RPMI7951 (cell line): ENCODE data around the gene NIBAN1. TPM values are rescaled to one million over a fixed set of nuclear protein-coding genes. Genes with fewer than 3 reads are reported as not detected.
"Not testable (repeated sequence)": the region's sequence is repeated elsewhere in the genome, so short reads cannot be mapped to it uniquely, and the experiment has no call there.

Experiments
- DNase-seq: peaks from one replicate; pipeline ENCODE4 v3.0.0-alpha.2; 2012; ENCODE audit warnings: low read depth
- total RNA-seq: library from RNA; depleted of rRNA; stranded (reverse); fragments of >200 nt; shearing (Covaris generic); gene quantifications from 2 replicates; pipeline ENCODE4 v1.2.3, GENCODE V29; 2014

The NIBAN1 gene
- total RNA-seq, 1 experiment from 2014 or later = 9.9 TPM

GRCh38 chr1:184973272-184974055, 844 bp downstream of the NIBAN1 start:
- DNase-seq = peak; percentile 47

GRCh38 chr1:184972315-184973055, 1.8 kb downstream of the NIBAN1 start:
- peak; percentile 38 for DNase-seq

DNA sequence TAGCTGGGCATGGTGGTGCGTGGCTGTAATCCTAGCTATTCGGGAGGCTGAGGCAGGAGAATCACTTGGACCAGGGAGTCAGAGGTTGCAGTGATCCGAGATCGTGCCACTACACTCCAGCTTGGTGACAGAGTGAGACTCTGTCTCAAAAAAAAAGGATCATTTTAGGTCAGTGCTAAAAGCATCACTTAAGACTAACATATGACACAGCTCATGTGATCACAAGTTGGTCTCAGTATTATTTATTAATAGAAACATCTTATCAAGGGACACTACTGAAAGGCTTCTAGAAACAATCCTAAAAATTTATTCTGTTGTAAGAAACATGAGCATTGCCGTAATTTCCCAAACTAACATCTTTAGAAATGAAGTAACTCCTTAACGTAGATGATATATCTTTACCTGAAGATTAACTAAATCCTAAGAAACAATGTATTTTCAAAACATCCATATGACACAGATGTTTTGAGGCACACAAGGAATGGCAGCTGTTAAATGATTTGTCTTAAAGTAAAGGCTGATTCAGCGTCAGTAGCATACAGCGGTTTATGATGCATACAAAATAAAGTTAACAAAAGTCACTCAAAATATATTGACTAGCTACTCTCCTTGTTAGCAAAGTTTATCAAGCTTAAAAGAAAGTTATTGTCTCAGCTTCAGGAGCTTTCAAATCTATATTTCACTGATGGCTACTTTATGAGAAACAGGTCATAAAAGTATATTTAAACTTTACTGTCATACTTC, 2.6 kb downstream of the NIBAN1 start:
- no peak for DNase-seq

GRCh38 chr1:184970691-184971161, 3.6 kb downstream of the NIBAN1 start:
- peak; percentile 39 for DNase-seq

- no peak for DNase-seq
Observed at GRCh38 chr1:184966989-184967388, 7.3 kb downstream of the NIBAN1 start.

DNA sequence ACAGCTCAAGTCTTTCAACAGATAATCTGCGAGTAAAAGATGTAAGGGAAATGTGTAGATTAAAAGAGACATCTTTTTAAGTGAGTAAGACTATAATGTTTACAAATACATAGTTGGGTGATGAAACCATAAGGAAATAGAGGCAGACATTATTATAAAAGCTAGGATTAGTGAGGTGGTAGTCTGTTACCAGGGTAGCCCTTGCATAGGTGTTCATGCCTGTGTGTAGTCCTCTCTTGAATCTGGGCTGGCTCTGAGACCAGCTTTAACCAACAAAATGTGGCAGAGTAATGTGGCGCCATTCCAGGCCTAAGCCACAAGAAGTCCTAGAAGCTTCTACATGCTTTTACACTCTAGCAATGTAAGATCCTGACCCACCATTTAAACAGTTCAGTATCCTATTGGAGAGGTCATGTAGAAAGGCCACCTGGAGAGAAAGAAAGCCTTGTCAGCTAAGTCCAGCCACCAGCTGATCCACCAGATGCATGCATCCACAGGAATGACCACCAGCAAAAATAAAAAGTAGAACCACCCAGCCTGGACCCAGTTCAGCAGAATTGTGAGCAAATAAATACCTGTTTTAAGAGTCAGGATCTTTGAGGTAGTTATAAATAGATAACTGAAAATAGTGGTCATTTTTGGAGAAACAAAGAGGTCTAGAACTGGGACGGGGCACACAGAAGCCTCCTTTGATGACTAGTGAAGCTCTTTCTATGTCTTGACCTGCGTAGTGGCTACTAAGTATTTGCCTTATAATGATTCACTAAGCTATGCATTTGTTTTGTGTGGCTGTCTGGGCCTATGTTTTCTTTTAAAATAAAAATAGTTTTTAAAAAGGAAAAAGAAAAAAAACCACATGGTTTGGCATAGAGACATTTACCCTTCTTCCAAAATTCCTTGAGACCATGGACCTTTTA, 8.1 kb downstream of the NIBAN1 start:
- peak; percentile 34 for DNase-seq

- DNase-seq = no peak
Observed at GRCh38 chr1:184965439-184965838, 8.9 kb downstream of the NIBAN1 start.

GRCh38 chr1:184959626-184960025, 14.7 kb downstream of the NIBAN1 start:
- no peak for DNase-seq

DNA sequence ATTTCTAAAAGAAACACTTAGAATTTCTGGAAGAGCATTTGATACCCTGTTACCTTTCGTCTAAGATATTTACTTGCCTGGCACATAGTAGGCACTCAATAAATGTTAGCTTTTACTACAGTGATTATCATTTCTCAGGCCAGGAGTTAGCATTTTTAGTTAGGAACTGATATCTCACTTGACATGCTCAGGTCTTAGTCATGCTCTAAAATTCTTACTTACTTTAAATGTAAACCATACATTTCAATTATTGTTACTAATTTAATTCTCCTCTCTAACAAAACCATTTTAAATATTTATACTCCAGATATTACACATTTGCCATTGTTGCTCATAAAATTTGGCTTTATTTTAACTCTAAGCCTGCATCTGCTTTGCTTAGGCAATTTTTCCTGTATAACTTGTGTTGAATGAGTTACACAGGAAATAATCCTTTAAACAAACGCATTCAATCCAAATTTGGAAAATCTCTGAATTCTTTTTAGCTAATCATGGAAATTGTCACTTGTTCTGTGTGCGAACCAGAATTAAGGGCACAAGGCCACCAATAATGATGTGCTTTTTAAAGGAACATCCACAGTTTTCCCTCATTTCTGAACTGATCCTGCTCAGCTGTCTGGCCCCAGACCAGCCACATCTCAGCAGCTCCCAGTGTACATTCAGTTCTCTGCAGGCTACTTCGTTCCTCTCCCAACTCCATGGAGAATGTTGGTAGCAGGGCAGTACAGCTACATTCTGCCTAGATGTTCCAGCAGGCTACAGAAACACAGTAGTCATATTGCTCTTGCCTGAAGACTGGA, 15.6 kb downstream of the NIBAN1 start:
- no peak for DNase-seq

DNA sequence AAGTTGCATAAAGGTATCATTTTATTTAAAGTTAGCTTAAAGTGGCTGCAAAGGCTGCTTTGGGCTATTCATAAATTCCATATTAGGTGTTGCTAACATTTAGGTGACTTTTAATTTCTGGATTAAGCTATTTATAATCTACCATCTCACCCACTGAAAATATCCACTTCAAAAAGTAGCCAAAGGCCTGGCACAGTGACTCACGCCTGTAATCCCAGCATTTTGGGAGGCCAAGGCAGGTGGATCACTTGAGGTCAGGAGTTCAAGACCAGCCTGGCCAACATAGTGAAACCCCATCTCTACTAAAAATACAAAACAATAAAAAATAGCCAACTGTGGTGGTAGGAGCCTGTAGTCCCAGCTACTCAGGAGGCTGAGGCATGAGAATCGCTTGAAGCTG, 16.4 kb downstream of the NIBAN1 start:
- DNase-seq = not testable (repeated sequence)

- DNase-seq = no peak
Observed at GRCh38 chr1:184956999-184957700, 17.2 kb downstream of the NIBAN1 start.

DNA sequence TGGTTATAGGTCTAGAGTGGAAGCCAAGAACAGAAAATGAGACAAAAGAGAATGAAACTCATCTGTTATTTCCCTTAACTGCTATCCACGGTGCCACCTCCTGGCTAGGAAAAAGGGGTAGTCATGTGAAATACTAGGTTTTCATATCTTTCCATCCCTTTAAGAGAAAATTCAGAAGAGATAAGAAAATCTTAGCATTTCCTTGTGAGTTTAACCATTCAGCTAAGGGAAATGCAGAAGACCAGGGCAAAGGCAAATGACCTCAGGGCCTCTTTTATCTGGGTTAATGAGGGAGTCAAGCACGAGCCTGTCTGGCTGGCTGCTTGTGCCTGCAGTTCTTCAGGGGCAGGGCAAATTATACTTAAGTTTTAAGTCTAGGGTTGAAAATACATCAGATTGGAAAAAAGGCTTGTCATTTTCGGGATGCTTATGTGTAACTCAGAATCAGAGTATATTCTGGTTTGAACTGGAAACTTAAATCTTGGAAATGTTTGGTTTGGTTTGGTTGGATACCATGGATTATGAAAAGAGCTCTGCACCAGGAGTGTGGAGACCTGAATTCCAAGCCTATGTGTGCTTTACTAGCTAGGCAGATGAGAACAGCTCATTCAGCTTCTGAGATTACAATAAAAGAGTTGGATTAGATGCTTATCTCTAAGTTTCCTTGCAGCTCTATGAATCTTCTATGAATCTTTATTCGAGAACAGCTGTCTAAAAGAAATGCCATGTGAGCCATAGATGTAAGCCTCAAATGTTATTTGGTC, 19.9 kb downstream of the NIBAN1 start:
- DNase-seq = peak; percentile 14

DNA sequence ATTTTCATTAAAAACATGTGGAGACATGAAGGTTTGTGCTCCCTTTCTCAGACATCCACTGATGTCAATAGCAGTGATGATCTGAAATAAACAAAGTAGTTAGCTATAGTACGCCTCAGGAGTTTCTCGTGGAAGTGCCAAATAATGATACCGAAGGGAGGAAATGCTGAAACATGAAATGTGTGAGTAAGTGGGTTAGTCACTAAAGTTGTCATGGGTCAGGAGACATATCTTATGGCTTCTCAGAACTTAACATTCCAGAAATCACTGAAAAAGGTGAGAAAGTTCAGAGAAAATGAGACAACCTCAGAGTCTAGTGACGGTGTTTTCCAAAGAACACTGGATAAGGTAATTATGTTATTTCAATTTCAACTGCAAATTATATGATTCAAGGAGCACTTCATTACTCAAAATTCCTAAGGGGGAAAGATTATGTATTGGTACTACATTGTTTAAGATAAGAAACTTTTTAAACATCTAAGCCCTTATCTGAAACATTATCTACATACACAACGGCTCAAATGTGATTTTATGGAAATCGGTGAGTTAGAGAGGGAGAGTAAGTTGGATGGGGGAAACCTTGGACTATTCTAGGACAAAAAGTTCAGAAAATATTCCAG, 20.6 kb downstream of the NIBAN1 start:
- DNase-seq = peak; percentile 26

- no peak for DNase-seq
Observed at GRCh38 chr1:184952428-184952827, 21.9 kb downstream of the NIBAN1 start.

DNA sequence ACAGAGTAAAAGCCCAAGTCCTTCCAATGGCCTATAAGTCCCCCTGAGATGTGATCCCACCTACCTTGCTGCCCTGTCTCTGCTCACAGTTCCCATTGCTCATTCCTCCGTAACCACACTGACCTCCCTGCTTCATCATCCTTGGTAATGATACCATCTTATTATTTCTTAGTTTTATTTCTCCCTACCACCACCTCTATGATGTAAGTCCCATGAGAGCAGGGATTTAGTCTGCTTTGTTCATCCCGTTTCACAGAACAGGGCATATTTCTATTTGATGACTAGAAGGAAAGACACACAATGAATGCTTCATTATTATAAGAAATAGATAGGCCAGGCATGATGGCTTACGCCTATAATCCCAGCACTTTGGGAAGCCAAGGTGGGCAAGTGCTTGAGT, 22.5 kb downstream of the NIBAN1 start:
- DNase-seq = no peak

DNA sequence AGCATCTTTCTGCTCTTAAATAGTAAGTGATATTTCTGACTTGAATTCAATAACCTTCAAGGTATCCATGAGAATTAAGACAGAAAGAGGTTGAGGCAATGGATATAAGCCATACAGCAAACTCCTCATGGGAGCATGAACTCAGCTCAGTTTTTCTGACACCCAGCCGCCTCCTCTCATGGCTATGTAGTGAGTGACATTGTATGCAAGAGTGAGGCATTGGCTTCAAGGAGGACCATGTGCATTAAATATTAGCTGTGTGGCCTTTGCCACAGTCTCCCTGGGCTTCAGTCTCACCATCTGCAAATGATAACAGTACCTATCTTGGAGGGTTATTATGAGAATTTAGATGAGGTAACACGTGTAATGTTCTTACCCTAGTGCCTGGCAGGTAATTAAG, 23.4 kb downstream of the NIBAN1 start:
- DNase-seq = no peak

- no peak for DNase-seq
Observed at GRCh38 chr1:184950227-184950626, 24.1 kb downstream of the NIBAN1 start.

- DNase-seq = no peak
Observed at GRCh38 chr1:184947497-184948256, 26.6 kb downstream of the NIBAN1 start.
